CD4-positive, alpha-beta T cell treated with Interferon gamma for 1 hour (primary cell): Measurements from ENCODE around the gene SMIM12.

Experiments
- DNase-seq: peaks from one replicate; pipeline ENCODE4 v3.0.0-alpha.2; 2020

Gene SMIM12

GRCh38 chr1:34859446-34860200 is at the start of gene SMIM12:
SMIM12 (minus strand) TSS chr1:34859749; CDS start chr1:34855977, 3,772 bp downstream.
- DNase-seq: peak; percentile 90

DNA sequence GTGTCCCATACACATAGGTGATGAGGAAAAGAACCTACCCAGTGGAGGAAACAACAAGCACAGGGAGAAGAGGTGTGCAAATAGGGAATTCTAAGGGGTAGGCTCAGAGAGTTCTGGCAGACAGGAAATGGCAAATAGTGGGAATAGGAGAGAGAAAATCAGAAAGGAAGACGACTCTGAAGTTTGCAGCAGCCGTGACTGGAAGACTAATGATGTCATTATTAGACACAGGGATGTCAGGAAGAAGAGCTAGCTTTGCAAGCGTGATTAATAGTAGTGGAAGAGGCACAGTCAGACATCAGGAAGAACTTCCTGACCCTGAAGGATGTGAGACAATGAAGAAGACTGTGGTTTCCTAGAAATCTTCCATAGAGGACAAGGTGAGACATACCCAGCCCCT is 48.8 kb upstream of the SMIM12 start:
- no peak for DNase-seq

- no peak for DNase-seq
Observed at GRCh38 chr1:34907487-34908090, 48.0 kb upstream of the SMIM12 start.

DNA sequence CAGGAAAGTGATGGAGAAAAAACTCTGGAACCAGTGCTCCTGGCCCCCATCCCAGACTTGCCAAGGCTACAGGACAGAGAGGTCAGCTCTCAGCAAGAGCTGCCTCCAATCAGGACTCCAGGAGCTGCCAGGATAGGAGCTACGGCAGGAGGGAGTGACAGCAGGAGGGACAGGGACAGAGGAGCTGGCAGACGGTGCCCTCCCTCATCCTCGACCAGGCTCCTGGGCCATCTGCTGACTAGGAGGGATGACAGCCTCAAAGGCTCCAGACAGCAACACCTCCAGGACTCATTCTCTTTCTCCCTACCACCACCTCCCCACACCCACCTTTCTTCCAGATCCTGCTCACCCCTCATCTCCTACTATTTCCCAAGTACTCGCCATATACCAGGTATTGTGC is 47.2 kb upstream of the SMIM12 start:
- no peak for DNase-seq

GRCh38 chr1:34906222-34906621 is 46.7 kb upstream of the SMIM12 start:
- DNase-seq: no peak

GRCh38 chr1:34905098-34905459 is 45.5 kb upstream of the SMIM12 start:
- no peak for DNase-seq

DNA sequence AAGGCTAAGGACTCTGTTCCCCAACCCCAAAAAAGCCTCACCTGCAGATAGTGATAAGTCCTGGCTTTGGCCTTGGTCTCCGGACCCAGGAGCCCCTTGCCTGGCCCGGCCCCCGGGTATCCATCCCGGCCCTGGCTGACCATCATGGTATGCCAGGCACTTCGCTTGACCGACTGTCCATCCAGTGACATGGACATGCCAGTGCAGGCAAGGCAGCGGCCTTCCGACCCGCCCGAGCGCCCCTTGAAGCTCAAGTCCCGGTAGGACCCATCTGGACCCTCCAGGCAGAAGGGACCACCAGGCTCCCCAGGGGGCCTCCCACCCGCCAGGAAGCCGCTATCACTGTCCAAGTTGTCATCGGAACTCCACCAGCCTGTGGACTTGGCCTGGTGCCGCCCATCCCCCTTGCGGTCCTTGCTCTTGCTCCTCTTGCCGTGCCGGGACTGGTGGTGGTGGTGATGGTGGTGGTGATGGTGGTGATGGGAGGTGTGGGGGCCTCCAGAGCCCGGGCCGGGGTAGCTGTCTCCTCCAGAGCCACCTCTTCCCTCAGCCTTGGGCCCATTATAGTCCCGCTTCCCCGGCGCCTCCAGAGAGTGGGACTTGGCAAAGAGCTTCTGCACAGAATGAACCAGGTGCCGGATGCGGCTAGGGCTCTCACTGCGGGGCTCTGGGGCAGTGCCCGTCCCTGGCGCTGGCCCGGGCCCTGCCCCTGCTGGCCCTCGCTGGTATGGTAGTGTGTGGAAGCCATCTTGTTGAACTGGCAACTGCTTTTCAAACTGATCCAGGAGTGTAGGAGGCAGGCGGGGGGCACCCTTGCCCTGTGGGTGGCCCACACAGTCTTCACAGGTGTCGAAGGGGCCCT is 44.9 kb upstream of the SMIM12 start:
- no peak for DNase-seq

DNA sequence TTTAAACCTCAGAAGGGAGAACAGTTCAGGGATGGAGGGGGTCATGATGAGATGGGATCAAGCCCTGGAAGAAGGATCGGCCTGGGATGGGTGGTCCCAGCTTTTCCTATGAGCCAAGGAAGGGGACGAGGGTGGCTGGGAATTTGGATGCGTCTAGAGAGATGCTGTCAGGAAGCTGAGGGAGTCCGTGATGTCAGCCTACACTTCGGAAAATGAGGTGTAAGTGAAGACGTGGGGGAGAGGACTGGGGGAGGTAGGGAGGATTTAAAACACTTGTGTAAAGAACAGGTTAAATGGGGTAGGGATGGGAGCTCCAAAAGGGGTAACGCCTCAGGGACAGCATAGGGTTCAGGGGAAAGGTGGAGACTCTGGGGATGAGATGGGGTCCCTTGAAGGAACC is 42.4 kb upstream of the SMIM12 start:
- no peak for DNase-seq

GRCh38 chr1:34900775-34901502 is 41.4 kb upstream of the SMIM12 start:
- DNase-seq: no peak

DNA sequence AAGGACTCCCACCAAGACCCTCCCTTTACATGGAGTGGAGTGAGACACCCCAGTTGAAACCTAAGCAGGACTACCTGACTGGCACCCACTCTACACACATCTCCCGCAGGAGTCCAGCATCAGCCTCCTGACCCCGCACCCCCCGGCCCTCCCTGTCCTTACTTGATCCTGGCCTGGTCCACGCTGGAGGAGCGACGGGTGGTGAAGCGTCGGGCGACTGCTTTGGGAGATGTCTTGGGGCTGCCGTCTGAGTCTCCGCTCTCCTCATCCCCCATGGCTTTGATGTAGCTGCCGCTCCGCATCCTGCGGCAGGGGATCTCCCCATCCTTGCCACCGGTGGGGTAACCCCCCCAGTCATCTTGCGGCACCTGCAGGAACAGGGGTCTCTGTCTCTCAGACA is 40.4 kb upstream of the SMIM12 start:
- DNase-seq: no peak

DNA sequence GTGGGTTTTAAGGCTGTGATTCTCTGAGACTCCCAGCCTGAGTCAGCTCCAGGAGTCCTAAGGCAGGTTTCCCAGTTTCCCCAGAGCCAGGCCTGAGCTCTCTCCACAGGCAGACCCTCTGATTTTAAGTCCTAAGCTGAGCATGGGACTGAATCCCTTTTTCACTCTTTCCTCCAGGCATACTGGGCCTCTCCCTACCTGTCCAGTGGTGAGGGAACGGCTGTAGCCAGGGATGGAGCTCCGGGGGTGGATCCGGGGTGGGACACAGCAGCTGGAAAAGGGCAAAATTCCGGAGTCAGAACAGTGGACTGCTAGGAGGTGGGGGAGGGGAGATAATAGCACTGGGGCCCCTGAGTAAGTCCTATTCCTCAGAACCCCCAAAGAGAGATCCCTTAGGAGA is 39.9 kb upstream of the SMIM12 start:
- DNase-seq: no peak

GRCh38 chr1:34898330-34898761 is 38.8 kb upstream of the SMIM12 start:
- no peak for DNase-seq

GRCh38 chr1:34896612-34897011 is 37.1 kb upstream of the SMIM12 start:
- no peak for DNase-seq

GRCh38 chr1:34889705-34890104 is 30.2 kb upstream of the SMIM12 start:
- DNase-seq: no peak

- no peak for DNase-seq
Observed at GRCh38 chr1:34887593-34887992, 28.0 kb upstream of the SMIM12 start.

DNA sequence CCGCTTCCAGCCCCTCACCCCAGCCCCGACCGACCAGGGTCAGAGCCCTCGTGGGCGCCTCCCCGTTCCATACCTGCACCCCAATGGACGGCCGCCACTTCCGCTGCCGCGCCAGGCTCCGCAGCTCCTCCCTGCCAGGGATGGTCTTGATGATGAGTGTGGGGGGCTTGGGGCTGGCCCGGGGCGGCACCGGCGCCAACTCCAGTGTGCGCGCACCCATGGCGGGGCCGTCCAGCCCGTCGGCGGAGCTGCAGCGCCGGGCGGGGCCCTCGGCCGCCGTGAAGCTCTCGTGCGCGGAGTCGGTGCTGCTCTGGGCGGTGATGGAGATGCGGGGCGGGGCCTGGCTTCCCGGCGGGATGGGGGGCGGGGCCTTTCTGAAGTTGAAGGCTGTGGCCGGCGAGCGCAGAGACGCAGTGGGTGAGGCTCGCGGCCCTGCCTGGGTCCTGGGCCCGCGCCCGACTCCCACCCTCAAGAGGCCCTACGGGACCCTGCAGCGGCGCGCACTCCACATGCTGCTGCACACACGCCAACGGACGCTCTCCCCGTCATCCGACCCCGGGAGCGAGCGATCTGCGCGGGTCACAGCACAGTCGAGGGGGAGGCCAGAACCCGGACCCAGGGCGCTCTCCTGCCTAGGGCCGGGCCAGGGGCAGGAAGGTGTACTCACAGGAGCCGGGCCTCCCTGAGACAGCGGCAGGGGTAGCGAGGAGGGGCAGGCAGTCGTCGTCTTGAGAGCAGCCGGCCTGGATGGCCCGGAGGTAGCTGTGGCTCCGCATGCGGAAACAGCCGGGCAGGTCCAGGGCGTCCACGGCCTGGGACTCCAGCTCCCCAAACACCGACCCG is 26.1 kb upstream of the SMIM12 start:
- DNase-seq: peak; percentile 32

GRCh38 chr1:34884961-34885360 is 25.4 kb upstream of the SMIM12 start:
- no peak for DNase-seq

GRCh38 chr1:34884536-34884935 is 25.0 kb upstream of the SMIM12 start:
- no peak for DNase-seq

- DNase-seq: no peak
Observed at GRCh38 chr1:34879230-34879629, 19.7 kb upstream of the SMIM12 start.

GRCh38 chr1:34876406-34876805 is 16.9 kb upstream of the SMIM12 start:
- no peak for DNase-seq

DNA sequence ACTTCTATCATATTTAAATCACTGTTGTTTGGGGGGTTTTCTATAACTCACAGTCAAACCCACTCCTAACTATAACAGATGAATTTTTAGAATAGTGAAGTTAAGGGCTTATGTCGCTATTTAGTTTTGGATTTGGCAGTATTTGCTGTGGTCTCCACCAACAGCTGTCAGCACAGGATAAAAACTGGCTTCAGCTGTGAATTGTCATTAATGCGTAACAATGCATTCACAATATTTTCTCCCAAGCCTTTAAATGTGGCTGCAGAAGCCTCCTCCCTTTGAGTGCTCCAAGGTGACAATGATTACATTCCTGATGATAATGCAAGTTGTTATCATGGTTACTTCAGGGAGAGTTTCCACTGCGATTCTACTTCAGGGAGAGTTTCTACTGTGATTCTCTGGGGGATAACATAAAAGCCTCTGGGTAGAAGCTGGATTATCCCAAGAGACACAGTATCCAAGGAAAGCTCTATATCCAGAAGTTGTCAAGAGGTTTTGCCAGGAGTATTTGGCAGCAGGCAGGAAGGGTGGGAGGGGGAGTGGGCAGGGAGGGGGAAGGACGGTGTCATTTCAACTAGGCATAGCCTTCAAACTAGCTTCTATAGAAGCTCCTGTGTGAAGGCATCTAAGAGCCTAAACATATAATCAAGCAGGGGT is 14.9 kb upstream of the SMIM12 start:
- DNase-seq: no peak

- no peak for DNase-seq
Observed at GRCh38 chr1:34872133-34872503, 12.6 kb upstream of the SMIM12 start.
